Activated T-cell treated with anti-CD3 and anti-CD28 coated beads, Interleukin-2, amount 50 U/mL, for 48 hours (primary cell): ENCODE measurements around the gene ADAM22.
"Not testable (repeated sequence)": the region's sequence is repeated elsewhere in the genome, so short reads cannot be mapped to it uniquely, and the experiment has no call there.

ENCODE experiments used
- DNase-seq, 2 experiments: peaks; one replicate each; pipeline ENCODE4 v3.0.0-alpha.2; 2020

Gene ADAM22

GRCh38 chr7:88111140-88111743, 177.2 kb downstream of the ADAM22 start:
- no peak for DNase-seq

DNA sequence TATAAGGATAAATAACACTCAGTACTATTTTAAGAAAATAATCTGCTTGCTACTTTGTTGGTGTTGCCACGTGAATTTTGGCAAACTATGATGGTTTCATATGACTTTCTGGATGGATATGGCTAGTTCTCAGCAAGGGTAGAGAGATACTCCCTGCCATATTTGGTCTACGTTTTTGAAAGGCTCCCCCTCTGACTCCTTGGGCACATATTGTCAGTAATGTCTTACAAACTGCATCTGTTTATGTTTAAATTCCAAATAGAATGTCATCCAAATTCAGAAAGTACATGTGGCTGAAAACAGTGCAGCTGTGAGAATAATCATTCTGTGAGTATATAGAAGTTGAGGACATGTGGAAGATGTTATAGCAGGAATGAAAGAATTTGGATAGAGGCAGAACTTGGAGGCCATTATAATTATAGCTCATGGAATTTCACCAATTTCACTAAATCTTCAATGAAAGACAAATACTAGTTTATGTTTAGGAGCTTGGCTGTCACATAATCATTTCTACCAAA, 178.0 kb downstream of the ADAM22 start:
- no peak for DNase-seq

DNA sequence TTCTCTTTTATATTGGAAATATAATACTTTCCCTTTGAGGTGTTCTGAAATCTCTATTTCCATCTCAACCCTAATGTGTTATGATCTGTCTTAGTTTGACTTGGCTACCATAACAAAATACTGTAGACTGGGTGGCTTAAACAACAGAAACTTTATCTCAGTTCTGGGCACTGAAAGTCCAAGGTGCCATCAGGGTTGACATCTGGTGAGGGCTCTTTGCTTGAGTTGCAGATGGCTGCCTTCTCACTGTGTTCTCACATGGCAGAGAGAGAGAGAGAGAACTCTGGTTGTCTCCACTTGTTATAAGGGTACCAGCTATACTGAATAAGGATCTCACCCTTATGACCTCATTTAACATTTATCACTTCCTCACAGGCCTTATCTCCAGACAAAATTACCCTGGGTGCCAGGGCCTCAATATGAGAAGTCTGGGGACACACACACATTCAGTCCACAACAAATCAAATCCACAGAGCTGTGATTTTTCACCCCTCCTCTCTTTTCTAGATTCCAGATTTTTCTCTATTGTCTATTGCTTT, 181.3 kb downstream of the ADAM22 start:
- DNase-seq: no peak

GRCh38 chr7:88115816-88116215, 181.8 kb downstream of the ADAM22 start:
- no peak for DNase-seq

GRCh38 chr7:88116235-88116795, 182.3 kb downstream of the ADAM22 start:
- no peak for DNase-seq

- DNase-seq: no peak
Measured at GRCh38 chr7:88117325-88117724, 183.3 kb downstream of the ADAM22 start.

- DNase-seq: no peak
Measured at GRCh38 chr7:88121335-88121734, 187.3 kb downstream of the ADAM22 start.

- no peak for DNase-seq
Measured at GRCh38 chr7:88127637-88128290, 193.7 kb downstream of the ADAM22 start.

- DNase-seq: no peak
Measured at GRCh38 chr7:88132725-88133124, 198.7 kb downstream of the ADAM22 start.

- DNase-seq: no peak
Measured at GRCh38 chr7:88140947-88141346, 206.9 kb downstream of the ADAM22 start.

- DNase-seq: no peak
Measured at GRCh38 chr7:88141479-88141878, 207.4 kb downstream of the ADAM22 start.

- no peak for DNase-seq
Measured at GRCh38 chr7:88141953-88142352, 207.9 kb downstream of the ADAM22 start.

DNA sequence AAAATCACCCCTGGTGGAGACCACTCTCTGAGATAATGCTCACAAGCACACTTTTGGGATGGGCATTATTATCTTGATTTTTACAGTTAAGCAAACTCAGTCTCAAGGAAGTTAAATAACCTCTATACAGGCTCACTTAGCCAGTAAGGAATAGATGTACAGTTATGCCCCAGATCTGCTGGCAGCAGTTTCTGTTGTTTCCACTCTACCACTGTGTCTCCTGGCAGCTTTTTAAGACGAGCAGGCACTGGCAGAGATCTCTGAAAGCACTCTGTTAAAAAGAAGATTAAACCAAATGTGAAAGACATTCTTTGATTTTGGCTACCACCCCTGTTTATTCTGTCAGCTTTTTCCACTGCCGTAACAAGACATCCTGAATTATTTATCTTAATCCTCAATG, 212.6 kb downstream of the ADAM22 start:
- DNase-seq: no peak

- no peak for DNase-seq
Measured at GRCh38 chr7:88147341-88147740, 213.3 kb downstream of the ADAM22 start.

DNA sequence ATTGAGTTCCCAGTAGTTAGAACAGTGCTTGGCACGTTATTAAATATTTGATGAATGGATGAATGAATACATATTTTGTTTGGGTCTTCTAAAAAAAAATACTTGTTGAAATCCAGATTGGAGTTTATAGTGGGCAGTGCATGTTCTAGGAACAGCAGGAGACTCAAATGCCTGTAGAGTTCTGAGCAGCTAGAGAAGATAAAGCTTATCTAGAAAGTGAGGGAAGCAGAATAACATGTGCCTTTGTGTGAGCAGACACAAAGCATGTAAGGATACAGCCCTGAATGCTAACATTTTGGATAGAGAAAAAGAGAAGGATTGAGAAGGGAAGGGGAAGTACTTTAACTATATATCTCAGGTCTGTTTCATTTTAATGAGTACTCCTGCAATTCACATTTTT, 213.9 kb downstream of the ADAM22 start:
- DNase-seq: no peak

- no peak for DNase-seq
Measured at GRCh38 chr7:88150033-88150432, 216.0 kb downstream of the ADAM22 start.

GRCh38 chr7:88151119-88151790, 217.2 kb downstream of the ADAM22 start:
- DNase-seq: no peak

DNA sequence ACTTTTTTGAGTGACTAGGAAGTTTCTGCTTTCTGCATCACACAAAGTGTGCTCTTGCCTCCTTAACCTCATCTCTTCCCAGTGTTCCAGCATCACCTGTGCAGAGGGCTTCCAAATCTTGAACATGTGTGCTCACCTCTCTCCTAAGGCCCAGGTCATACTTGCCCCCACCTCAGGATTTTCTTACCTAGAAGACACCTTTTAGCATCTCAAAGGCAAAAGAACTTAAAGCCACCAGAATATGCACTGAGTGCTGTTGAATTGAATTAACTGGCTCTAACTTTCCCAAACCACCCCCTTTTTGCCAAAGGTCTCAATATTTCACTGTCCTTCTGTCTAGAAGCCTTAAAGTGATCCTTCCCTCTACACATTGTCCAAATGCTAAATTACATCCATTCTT, 219.3 kb downstream of the ADAM22 start:
- DNase-seq: no peak

DNA sequence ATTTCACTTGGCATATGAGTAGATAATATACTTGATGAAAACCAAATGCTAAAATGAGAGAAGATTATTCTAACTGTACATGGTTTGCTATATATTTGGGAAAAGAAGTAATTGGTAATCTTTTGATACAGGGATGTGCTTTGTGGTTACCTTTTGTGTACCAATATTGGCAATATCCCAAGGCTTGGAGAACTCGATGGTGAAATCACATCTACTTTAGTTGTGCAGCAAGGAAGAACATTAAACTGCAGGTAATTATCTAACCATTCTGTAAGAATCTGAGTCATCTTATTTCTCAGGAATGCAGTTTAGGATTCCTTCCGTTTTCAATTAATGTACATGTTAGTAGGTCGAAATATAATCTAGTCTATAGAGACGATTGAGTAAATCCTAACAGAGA, 221.7 kb downstream of the ADAM22 start:
- DNase-seq: no peak

- DNase-seq: no peak
Measured at GRCh38 chr7:88156356-88156755, 222.3 kb downstream of the ADAM22 start.

- not testable (repeated sequence) for DNase-seq
Measured at GRCh38 chr7:88159741-88160140, 225.7 kb downstream of the ADAM22 start.

DNA sequence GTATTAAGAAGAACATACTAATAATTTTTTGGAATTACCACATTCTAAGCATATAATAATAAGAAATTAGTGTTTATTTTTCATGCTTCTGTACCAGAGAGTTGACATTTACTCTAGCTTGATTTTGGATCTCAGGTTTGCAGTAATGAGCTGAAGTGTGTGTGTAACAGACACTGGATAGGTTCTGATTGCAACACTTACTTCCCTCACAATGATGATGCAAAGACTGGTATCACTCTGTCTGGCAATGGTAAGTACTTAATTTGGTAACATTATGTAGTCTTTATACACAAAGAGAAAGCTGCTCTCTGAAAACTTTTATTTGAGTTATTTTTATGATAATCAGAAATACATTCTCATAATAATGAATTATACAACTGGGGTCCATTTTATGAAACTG, 231.6 kb downstream of the ADAM22 start:
- DNase-seq: no peak

DNA sequence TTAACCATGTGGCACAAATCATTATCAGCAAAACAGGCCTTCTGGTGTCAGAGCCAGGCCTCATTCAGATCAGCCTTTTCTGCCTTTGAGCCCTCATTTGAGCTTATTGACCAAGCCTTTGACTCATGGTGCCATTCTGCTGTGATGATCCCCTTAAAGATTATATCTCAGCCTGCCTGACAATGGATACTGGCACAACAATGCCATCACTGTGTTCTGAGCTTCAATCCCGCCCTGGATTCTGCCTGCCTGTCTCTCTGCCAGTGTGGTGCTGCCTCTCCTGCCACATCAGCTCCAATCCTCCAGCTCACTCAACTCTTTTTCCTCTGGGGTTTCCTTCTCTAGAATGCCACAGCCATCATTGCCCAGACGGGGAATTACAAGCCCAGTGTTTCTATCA, 233.2 kb downstream of the ADAM22 start:
- DNase-seq: no peak

- no peak for DNase-seq
Measured at GRCh38 chr7:88167721-88168120, 233.7 kb downstream of the ADAM22 start.
